ENCODE data around the gene PPP1R36.

The PPP1R36 gene

GRCh38 chr14:64525354-64525753 is 24.4 kb upstream of the PPP1R36 start:
- Histone ChIP-seq H3K4me1 (ENCODE audit: control insufficient read depth in 1 of 2, insufficient read depth in 1 of 2, low read depth in 1 of 2, low read length in 1 of 2) (no peaks in the 10 kb centered on the region), H3K27me3 (no peaks in the 10 kb centered on the region), H3K36me3 (peaks cover 24% of the 10 kb centered on the region), H3K27ac (no peak overlapping the region), H3K4me3 (ENCODE audit: low read depth in 1 of 2, low read length in 1 of 2) (no peak overlapping the region), H3K9me3 (no peaks in the 10 kb centered on the region)
- TF ChIP-seq CTCF (IDR thresholded peaks at IDR 0.05): no peak

DNA sequence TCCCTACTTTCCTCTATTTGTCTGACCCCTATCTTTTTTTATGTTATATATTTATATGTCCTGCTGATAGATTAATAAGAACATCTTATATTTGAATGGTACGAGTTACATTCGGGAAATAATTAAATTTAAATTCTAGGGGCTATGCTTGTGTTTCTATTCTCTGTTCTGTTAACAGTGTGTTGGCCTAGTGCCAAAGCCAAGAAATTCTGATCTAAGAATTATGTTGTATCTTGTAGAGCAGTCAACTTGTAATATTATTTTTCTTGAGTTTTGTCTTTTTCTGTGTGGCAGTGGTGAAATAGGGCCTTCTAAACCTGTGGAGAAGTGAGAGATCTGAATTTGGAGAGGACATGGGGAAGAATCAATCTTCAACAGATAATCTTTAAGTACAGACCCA is 18.2 kb upstream of the PPP1R36 start:
- Histone ChIP-seq H3K4me1 (ENCODE audit: control insufficient read depth in 1 of 2, insufficient read depth in 1 of 2, low read depth in 1 of 2, low read length in 1 of 2) (no peaks in the 10 kb centered on the region), H3K27me3 (no peaks in the 10 kb centered on the region), H3K9me3 (no peaks in the 10 kb centered on the region), H3K36me3 (no peaks in the 10 kb centered on the region), H3K27ac (no peak overlapping the region), H3K4me3 (ENCODE audit: low read depth in 1 of 2, low read length in 1 of 2) (no peak overlapping the region)
- TF ChIP-seq CTCF (IDR thresholded peaks at IDR 0.05): no peak

- TF ChIP-seq CTCF (IDR thresholded peaks at IDR 0.05): no peak
- Histone ChIP-seq H3K27me3 (peaks cover 44% of the 10 kb centered on the region), H3K27ac (no peak overlapping the region)
These were observed 13.1 kb upstream of the PPP1R36 start for GRCh38 chr14:64536488-64537245.

DNA sequence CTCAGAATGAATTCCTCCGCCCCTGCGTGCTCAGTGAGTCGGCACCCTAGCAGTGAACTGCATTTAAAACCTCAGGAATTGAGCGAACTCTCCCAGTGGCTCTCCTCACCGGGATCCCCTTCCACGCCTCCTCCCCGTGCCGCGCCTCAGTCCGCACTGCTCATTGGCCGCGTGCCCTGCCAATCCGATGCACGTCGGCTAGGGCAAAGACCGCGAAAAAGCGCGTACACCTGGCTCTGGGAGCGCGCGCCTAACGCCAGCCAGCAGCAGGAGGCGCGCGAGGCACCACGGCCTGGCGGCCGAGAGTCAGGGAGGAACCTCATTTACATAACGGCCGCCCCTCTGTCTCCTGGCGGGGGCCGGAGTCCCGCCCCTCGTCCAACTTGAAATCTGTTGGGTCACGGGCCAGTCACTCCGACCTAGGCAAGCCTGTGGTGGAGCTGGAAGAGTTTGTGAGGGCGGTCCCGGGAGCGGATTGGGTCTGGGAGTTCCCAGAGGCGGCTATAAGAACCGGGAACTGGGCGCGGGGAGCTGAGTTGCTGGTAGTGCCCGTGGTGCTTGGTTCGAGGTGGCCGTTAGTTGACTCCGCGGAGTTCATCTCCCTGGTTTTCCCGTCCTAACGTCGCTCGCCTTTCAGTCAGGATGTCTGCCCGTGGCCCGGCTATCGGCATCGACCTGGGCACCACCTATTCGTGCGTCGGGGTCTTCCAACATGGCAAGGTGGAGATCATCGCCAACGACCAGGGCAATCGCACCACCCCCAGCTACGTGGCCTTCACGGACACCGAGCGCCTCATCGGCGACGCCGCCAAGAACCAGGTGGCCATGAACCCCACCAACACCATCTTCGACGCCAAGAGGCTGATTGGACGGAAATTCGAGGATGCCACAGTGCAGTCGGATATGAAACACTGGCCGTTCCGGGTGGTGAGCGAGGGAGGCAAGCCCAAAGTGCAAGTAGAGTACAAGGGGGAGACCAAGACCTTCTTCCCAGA is 9.3 kb upstream of the PPP1R36 start, which contains the start of gene HSPA2:
HSPA2 (plus strand) TSS at position 534 of the 995 bp plus-strand sequence; CDS start at position 643, 109 bp downstream.
- H3K27ac ChIP-seq: peak within 1 kb of the TSS; percentile 47
- peak within 1 kb of the TSS; percentile 77 to 91 for H3K4me3 ChIP-seq (ENCODE audit: low read depth in 1 of 2, low read length in 1 of 2)
- H3K27me3 ChIP-seq: peaks cover 82% of the 10 kb centered on the region
- peaks cover 8% of the 10 kb centered on the region for H3K9me3 ChIP-seq
- peak; percentile 94 for TF ChIP-seq CTCF (IDR thresholded peaks at IDR 0.05)
- H3K4me1 ChIP-seq (ENCODE audit: control insufficient read depth in 1 of 2, insufficient read depth in 1 of 2, low read depth in 1 of 2, low read length in 1 of 2): peaks cover 30 to 35% of the 10 kb centered on the region in 2 experiments
- H3K36me3 ChIP-seq: no peaks in the 10 kb centered on the region

More at GRCh38 chr14:64536488-64537245, 13.1 kb upstream of the PPP1R36 start:
- Histone ChIP-seq H3K4me1 (ENCODE audit: control insufficient read depth in 1 of 2, insufficient read depth in 1 of 2, low read depth in 1 of 2, low read length in 1 of 2) (peaks cover 20 to 25% of the 10 kb centered on the region in 2 experiments), H3K36me3 (no peaks in the 10 kb centered on the region), H3K4me3 (ENCODE audit: low read depth in 1 of 2, low read length in 1 of 2) (no peak overlapping the region), H3K9me3 (peaks cover 8% of the 10 kb centered on the region)

DNA sequence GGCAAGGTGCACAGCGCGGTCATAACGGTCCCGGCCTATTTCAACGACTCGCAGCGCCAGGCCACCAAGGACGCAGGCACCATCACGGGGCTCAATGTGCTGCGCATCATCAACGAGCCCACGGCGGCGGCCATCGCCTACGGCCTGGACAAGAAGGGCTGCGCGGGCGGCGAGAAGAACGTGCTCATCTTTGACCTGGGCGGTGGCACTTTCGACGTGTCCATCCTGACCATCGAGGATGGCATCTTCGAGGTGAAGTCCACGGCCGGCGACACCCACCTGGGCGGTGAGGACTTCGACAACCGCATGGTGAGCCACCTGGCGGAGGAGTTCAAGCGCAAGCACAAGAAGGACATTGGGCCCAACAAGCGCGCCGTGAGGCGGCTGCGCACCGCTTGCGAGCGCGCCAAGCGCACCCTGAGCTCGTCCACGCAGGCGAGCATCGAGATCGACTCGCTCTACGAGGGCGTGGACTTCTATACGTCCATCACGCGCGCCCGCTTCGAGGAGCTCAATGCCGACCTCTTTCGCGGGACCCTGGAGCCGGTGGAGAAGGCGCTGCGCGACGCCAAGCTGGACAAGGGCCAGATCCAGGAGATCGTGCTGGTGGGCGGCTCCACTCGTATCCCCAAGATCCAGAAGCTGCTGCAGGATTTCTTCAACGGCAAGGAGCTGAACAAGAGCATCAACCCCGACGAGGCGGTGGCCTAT is 8.3 kb upstream of the PPP1R36 start:
- Histone ChIP-seq H3K4me3 (ENCODE audit: low read depth in 1 of 2, low read length in 1 of 2) (peak overlapping the region; percentile 77 to 91), H3K27me3 (peaks cover 91% of the 10 kb centered on the region), H3K4me1 (ENCODE audit: control insufficient read depth in 1 of 2, insufficient read depth in 1 of 2, low read depth in 1 of 2, low read length in 1 of 2) (peaks cover 30 to 35% of the 10 kb centered on the region in 2 experiments), H3K36me3 (no peaks in the 10 kb centered on the region), H3K9me3 (peaks cover 8% of the 10 kb centered on the region), H3K27ac (no peak overlapping the region)
- no peak for TF ChIP-seq CTCF (IDR thresholded peaks at IDR 0.05)
